T-helper 22 cell (primary cell): ENCODE data around the gene ZBTB7A.

ENCODE experiments used
- DNase-seq: peaks from one replicate; pipeline ENCODE4 v3.0.0-alpha.2; 2020; ENCODE audit warnings: low read depth

ZBTB7A gene

GRCh38 chr19:4053423-4054324 lies 13.0 kb downstream of the ZBTB7A start:
- DNase-seq, result no peak

- no peak for DNase-seq
Observed at GRCh38 chr19:4052993-4053422, 13.7 kb downstream of the ZBTB7A start.

- DNase-seq, result no peak
Observed at GRCh38 chr19:4052114-4052992, 14.3 kb downstream of the ZBTB7A start.

- no peak for DNase-seq
Observed at GRCh38 chr19:4051175-4052101, 15.3 kb downstream of the ZBTB7A start.

- DNase-seq, result no peak
Observed at GRCh38 chr19:4049432-4049831, 17.3 kb downstream of the ZBTB7A start.

GRCh38 chr19:4046946-4047683 lies 19.6 kb downstream of the ZBTB7A start:
- no peak for DNase-seq

GRCh38 chr19:4046362-4046691 lies 20.4 kb downstream of the ZBTB7A start:
- no peak for DNase-seq

- no peak for DNase-seq
Observed at GRCh38 chr19:4045597-4046361, 20.9 kb downstream of the ZBTB7A start.

GRCh38 chr19:4044990-4045465 lies 21.7 kb downstream of the ZBTB7A start:
- DNase-seq, result no peak

- DNase-seq, result no peak
Observed at GRCh38 chr19:4043966-4044715, 22.6 kb downstream of the ZBTB7A start.

GRCh38 chr19:4043401-4043800 lies 23.3 kb downstream of the ZBTB7A start:
- no peak for DNase-seq

GRCh38 chr19:4042731-4043082 lies 24.0 kb downstream of the ZBTB7A start:
- DNase-seq, result no peak

GRCh38 chr19:4042064-4042730 lies 24.5 kb downstream of the ZBTB7A start:
- no peak for DNase-seq

- DNase-seq, result no peak
Observed at GRCh38 chr19:4038661-4039423, 27.9 kb downstream of the ZBTB7A start.

GRCh38 chr19:4038057-4038456 lies 28.6 kb downstream of the ZBTB7A start:
- DNase-seq, result no peak

GRCh38 chr19:4037301-4037949 lies 29.3 kb downstream of the ZBTB7A start:
- DNase-seq, result no peak

GRCh38 chr19:4036576-4037300 lies 30.0 kb downstream of the ZBTB7A start:
- no peak for DNase-seq
